IMR-90 (cell line): ENCODE results near the gene VSIR. TPM values are rescaled to one million over a fixed set of nuclear protein-coding genes. Genes with fewer than 3 reads are reported as not detected.

ENCODE experiments used
- ATAC-seq: fragments of 200-7000 bp; cut with Tn5 transposase; 2 replicates; pipeline ENCODE4 v1.9.1; 2020; ENCODE audit warnings: low read depth, mild to moderate bottlenecking, moderate library complexity
- BruUV-seq: library from RNA; stranded (reverse); fragments of 400-500 nt; replicated peaks from 2 replicates; lab custom pipeline; 2021; lab: Mats Ljungman, UMichigan
- CTCF ChIA-PET: fragments of 300-600 bp; formaldehyde crosslinking; extraction: SDS; loops from one replicate; lab custom pipeline; 2021; ENCODE audit warnings: antibody characterized with exemption; lab: Yijun Ruan, JAX
- POLR2A ChIA-PET: fragments of 300-600 bp; sonication (Branson Sonifier 250); formaldehyde crosslinking; loops from one replicate; lab custom pipeline; 2022; ENCODE audit warnings: antibody characterized with exemption; ENCODE audit not compliant: unreplicated experiment; lab: Charles Lee
- DNase-seq: peaks from one replicate; pipeline ENCODE4 v3.0.0; 2013
- H2AFZ ChIP-seq: replicated peaks from 2 replicates; pipeline ENCODE3; 2013; ENCODE audit warnings: low read length, mild to moderate bottlenecking; ENCODE audit not compliant: poor library complexity
- H2AK5ac ChIP-seq: 2 replicates; pipeline ENCODE4 v1.6.1; 2013; ENCODE audit warnings: low read depth, low read length, inconsistent platforms
- H2AK9ac ChIP-seq: replicated peaks from 2 replicates; pipeline ENCODE3; 2013; ENCODE audit warnings: mild to moderate bottlenecking, low read depth, low read length, moderate library complexity; ENCODE audit not compliant: poor library complexity
- H2BK120ac ChIP-seq: 2 replicates; pipeline ENCODE4 v1.6.1; 2013; ENCODE audit warnings: low read depth, low read length, inconsistent platforms
- H2BK15ac ChIP-seq: 3 replicates; pipeline ENCODE4 v1.6.1; 2013; ENCODE audit warnings: low read depth, low read length, inconsistent platforms
- H2BK20ac ChIP-seq: 2 replicates; pipeline ENCODE4 v1.6.1; 2013; ENCODE audit warnings: low read depth, mild to moderate bottlenecking, inconsistent platforms, low read length, moderate library complexity
- H2BK5ac ChIP-seq: 2 replicates; pipeline ENCODE4 v1.6.1; 2013; ENCODE audit warnings: mild to moderate bottlenecking, low read depth, low read length, inconsistent platforms; ENCODE audit not compliant: poor library complexity, severe bottlenecking
- H3K14ac ChIP-seq: replicated peaks from 2 replicates; pipeline ENCODE4 v1.6.1; 2013; ENCODE audit warnings: low read depth, low read length, inconsistent platforms
- H3K18ac ChIP-seq: 2 replicates; pipeline ENCODE4 v1.6.1; 2013; ENCODE audit warnings: low read depth, low read length, control low read depth
- H3K23ac ChIP-seq: 2 replicates; pipeline ENCODE4 v1.6.1; 2013; ENCODE audit warnings: low read depth, low read length, inconsistent platforms
- H3K27ac ChIP-seq: 2 replicates; pipeline ENCODE4 v1.5.1; 2013; ENCODE audit warnings: mild to moderate bottlenecking, control low read depth, low read length; ENCODE audit not compliant: insufficient read depth
- H3K27me3 ChIP-seq: 2 replicates; pipeline ENCODE4 v1.6.1; 2013; ENCODE audit warnings: low read length; ENCODE audit not compliant: control insufficient read depth, insufficient read depth
- H3K36me3 ChIP-seq: 2 replicates; pipeline ENCODE4 v1.6.1; 2013; ENCODE audit warnings: low read length, mixed read lengths; ENCODE audit not compliant: control insufficient read depth, insufficient read depth
- H3K4ac ChIP-seq: 2 replicates; pipeline ENCODE4 v1.6.1; 2013; ENCODE audit warnings: low read depth, low read length, inconsistent platforms
- H3K4me1 ChIP-seq: 2 replicates; pipeline ENCODE4 v1.6.1; 2013; ENCODE audit warnings: low read length, mixed read lengths; ENCODE audit not compliant: control insufficient read depth, insufficient read depth
- H3K4me2 ChIP-seq: 2 replicates; pipeline ENCODE4 v1.6.1; 2013; ENCODE audit warnings: low read depth, mild to moderate bottlenecking, control low read depth, low read length, moderate library complexity
- H3K4me3 ChIP-seq: 2 replicates; pipeline ENCODE4 v1.5.1; 2013; ENCODE audit warnings: low read depth, mild to moderate bottlenecking, control low read depth, low read length, moderate library complexity; ENCODE audit not compliant: insufficient read depth
- H3K56ac ChIP-seq: 2 replicates; pipeline ENCODE4 v1.6.1; 2013; ENCODE audit warnings: low read length, inconsistent platforms; ENCODE audit not compliant: insufficient read depth; ENCODE audit errors: extremely low read depth
- H3K79me1 ChIP-seq, 2 experiments: 2 replicates each; pipeline ENCODE4 v1.6.1; 2013; ENCODE audit warnings: low read length in 2 of 2, inconsistent platforms in 1 of 2, low read depth in 1 of 2
- H3K9ac ChIP-seq: 2 replicates; pipeline ENCODE4 v1.6.1; 2013; ENCODE audit warnings: low read depth, low read length, control low read depth
- H3K9me1 ChIP-seq: 2 replicates; pipeline ENCODE4 v1.6.1; 2013; ENCODE audit warnings: low read length, inconsistent platforms; ENCODE audit not compliant: insufficient read depth
- H3K9me3 ChIP-seq: 2 replicates; pipeline ENCODE4 v1.6.1; 2013; ENCODE audit warnings: low read length; ENCODE audit not compliant: control insufficient read depth, insufficient read depth
- H4K20me1 ChIP-seq: 2 replicates; pipeline ENCODE4 v1.6.1; 2013; ENCODE audit warnings: low read length, inconsistent platforms; ENCODE audit not compliant: insufficient read depth
- H4K5ac ChIP-seq: 2 replicates; pipeline ENCODE4 v1.6.1; 2013; ENCODE audit warnings: mild to moderate bottlenecking, low read depth, low read length, control low read depth
- H4K8ac ChIP-seq, 2 experiments: 2 replicates each; pipeline ENCODE4 v1.6.1; 2013; ENCODE audit warnings: low read depth in 2 of 2, low read length in 2 of 2, control low read depth in 1 of 2, inconsistent platforms in 1 of 2
- H4K91ac ChIP-seq: 2 replicates; pipeline ENCODE4 v1.6.1; 2013; ENCODE audit warnings: low read depth, low read length, inconsistent platforms; ENCODE audit not compliant: insufficient read depth
- USF2 ChIP-seq: fragments of 150-350 bp; IDR thresholded peaks from 2 replicates; pipeline ENCODE4 v1.6.1; 2017; ENCODE audit warnings: mild to moderate bottlenecking, antibody characterized with exemption, low read length, low read depth
- WGBS, 2 experiments: methylation state at CpG; one replicate each; pipeline versions ENCODE4 v1.1.5 to v1.1.7; 2013; ENCODE audit warnings: missing lambda C conversion rate in 2 of 2; ENCODE audit not compliant: insufficient read length in 1 of 2; ENCODE audit errors: extremely low coverage in 2 of 2; 5-methylcytosine and 5-hydroxymethylcytosine counted together
- dilution Hi-C: fragments of 300-500 bp; cut with HindIII; formaldehyde crosslinking; loops from one replicate; pipeline ENCODE4 v1.14.3; 2018; ENCODE audit warnings: low sequenced_read_pairs; ENCODE audit not compliant: unreplicated experiment
- in situ Hi-C: fragments of 300-500 bp; cut with MboI; formaldehyde crosslinking; loops from 3 replicates; pipeline ENCODE4 v1.14.3; 2019; ENCODE audit warnings: low sequenced_read_pairs, inconsistent platforms, mixed read lengths
- intact Hi-C: fragments of 100-400 bp; cut with micrococcal nuclease; formaldehyde crosslinking; loops from 2 replicates; pipeline ENCODE4 v1.10.0; 2022
- polyA plus RNA-seq, 3 experiments: library from polyadenylated mRNA; depleted of rRNA; stranded (reverse); fragments of >200 nt; gene quantifications; 2 replicates each; pipeline ENCODE4 v1.2.3, GENCODE V29; 2012; ENCODE audit warnings: low replicate concordance in 1 of 3
- total RNA-seq: library from RNA; depleted of rRNA; stranded (reverse); fragments of >200 nt; gene quantifications from 2 replicates; pipeline ENCODE4 v1.2.3, GENCODE V29; 2012

VSIR gene
- total and polyA plus RNA-seq, 2 of the 4 experiments (the other 2 are of a cell fraction), result 5.0 to 23.8 TPM

- H4K8ac ChIP-seq, result no peak overlapping the region
- no peak for ATAC-seq
These were observed 32.3 kb downstream of the VSIR start for GRCh38 chr10:71741029-71741428.

More at GRCh38 chr10:71741029-71741428, 32.3 kb downstream of the VSIR start:
- Histone ChIP-seq H4K20me1 (no peaks in the 10 kb centered on the region; the same call in 1 of the 2 replicates), H2AK9ac (no peak overlapping the region), H3K23ac (no peak overlapping the region), H2BK5ac (no peak overlapping the region), H3K27ac (no peak overlapping the region), H3K9me1 (no peaks in the 10 kb centered on the region), H2BK120ac (no peak overlapping the region), H3K9me3 (peaks cover 2% of the 10 kb centered on the region; the same call in 1 of the 2 replicates), H2BK20ac (no peak overlapping the region), H3K4me1 (peaks cover 2% of the 10 kb centered on the region; the same call in 1 of the 2 replicates), H3K4ac (no peak overlapping the region), H3K4me3 (no peak overlapping the region), H4K91ac (no peak overlapping the region), H2BK15ac (no peak overlapping the region), H3K14ac (no peak overlapping the region), H3K27me3 (peaks cover 9% of the 10 kb centered on the region), H3K18ac (no peak overlapping the region), H2AFZ (no peak overlapping the region), H3K9ac (no peak overlapping the region), H3K56ac (no peak overlapping the region), H4K5ac (no peak overlapping the region), H2AK5ac (no peak overlapping the region), H3K4me2 (no peak overlapping the region), H3K36me3 (no peaks in the 10 kb centered on the region), H3K79me1 (no peaks in the 10 kb centered on the region)
- BruUV-seq, result no TSS peak
- POLR2A ChIA-PET, result no interaction called here
- intact Hi-C loops, result no loop called here
- no CpG with 5 or more reads among the region's 4 CpGs for WGBS, 2 experiments
- DNase-seq, result no peak
- in situ Hi-C loops, result no loop called here
- no peak for TF ChIP-seq USF2
- CTCF ChIA-PET, result no interaction called here
- dilution Hi-C loops, result no loop called here
